Sigmoid colon (tissue), 7 donors: ENCODE results near the gene ASCL2. TPM values are rescaled to one million over a fixed set of nuclear protein-coding genes. Genes with fewer than 3 reads are reported as not detected.

ENCODE experiments used
- DNase-seq: peaks from one replicate; pipeline ENCODE4 v3.0.0-alpha.2; 2019
- H3K27ac ChIP-seq, 4 donors: fragments of 200-600 bp; sonication (generic); one replicate each; pipeline ENCODE4 v1.5.1; 2016 to 2019; ENCODE audit warnings: mild to moderate bottlenecking in 1 of 4
- H3K27me3 ChIP-seq, 3 donors: fragments of 200-600 bp; sonication (generic); one replicate each; pipeline ENCODE4 v1.5.1; 2019; ENCODE audit warnings: mild to moderate bottlenecking in 1 of 3
- H3K36me3 ChIP-seq, 4 donors: fragments of 200-600 bp; sonication (generic); one replicate each; pipeline ENCODE4 v1.5.1; 2016 to 2019
- H3K4me1 ChIP-seq, 4 donors: fragments of 200-600 bp; sonication (generic); one replicate each; pipeline ENCODE4 v1.5.1; 2017 to 2019
- H3K4me3 ChIP-seq, 4 donors: fragments of 200-600 bp; sonication (generic); one replicate each; pipeline ENCODE4 v1.5.1; 2017 to 2019; ENCODE audit warnings: mild to moderate bottlenecking in 2 of 4, moderate library complexity in 1 of 4
- H3K9me3 ChIP-seq, 4 donors: fragments of 200-600 bp in 3 of 4; sonication (generic) in 3 of 4; one replicate each; pipeline versions ENCODE4 v1.5.1 to v1.6.1; 2013 to 2019
- CTCF ChIP-seq, 4 experiments: fragments of 450-650 bp in 3 of 4; fragments of 200-600 bp in 1 of 4; IDR thresholded peaks; one replicate each; pipeline ENCODE4 v1.5.1; 2016 to 2019; ENCODE audit warnings: antibody characterized with exemption in 4 of 4, mild to moderate bottlenecking in 3 of 4, moderate library complexity in 2 of 4
- EP300 ChIP-seq, 4 donors: sonication (generic); formaldehyde crosslinking; IDR thresholded peaks; one replicate each; pipeline ENCODE4 v1.6.1; 2017; ENCODE audit warnings: antibody characterized with exemption in 4 of 4
- POLR2A ChIP-seq, 2 donors: fragments of 450-650 bp; IDR thresholded peaks; one replicate each; pipeline ENCODE4 v1.6.1; 2016; ENCODE audit warnings: antibody characterized with exemption in 2 of 2, mild to moderate bottlenecking in 2 of 2, moderate library complexity in 2 of 2
- POLR2AphosphoS5 ChIP-seq, 4 donors: sonication (generic); formaldehyde crosslinking; IDR thresholded peaks; one replicate each; pipeline ENCODE4 v1.6.1; 2017; ENCODE audit warnings: antibody characterized with exemption in 4 of 4
- WGBS, 2 donors: extraction: QIAGEN DNeasy Blood & Tissue Kit; methylation state at CpG; one replicate each; pipeline ENCODE4 v1.1.7; 2013; 5-methylcytosine and 5-hydroxymethylcytosine counted together
- intact Hi-C: fragments of 100-400 bp; cut with DNase I; formaldehyde crosslinking; loops from one replicate; pipeline ENCODE4 v1.15.1; 2023
- polyA plus RNA-seq, 3 donors: library from polyadenylated mRNA; stranded (reverse); fragments of 200-250 nt; gene quantifications; one replicate each; pipeline ENCODE4 v1.2.3, GENCODE V29; 2013
- total RNA-seq, 4 donors: library from RNA; depleted of rRNA; stranded (reverse); fragments of >200 nt; gene quantifications; one replicate each; pipeline ENCODE4 v1.1.0, GENCODE V29; 2016
- donor health status: healthy with polysubstance abuse.
- donor health status: Bipolar disorder and iron deficiency.
- donor health status: healthy.

Gene ASCL2
- total and polyA plus RNA-seq, 7 donors = 0.28 to 4.8 (median 1.2) TPM; not detected in 2

- Histone ChIP-seq H3K4me1 (peaks cover 0 to 68% (median 58%) of the 10 kb centered on the region in 4 donors), H3K9me3 (no peaks in the 10 kb centered on the region), H3K36me3 (no peaks in the 10 kb centered on the region), H3K4me3 (no peak overlapping the region), H3K27ac (peak overlapping the region; percentile 42 to 90 (median 88)), H3K27me3 (no peaks in the 10 kb centered on the region)
- 80 to 84% methylated on average over 21 of the region's 21 CpGs for WGBS, 2 donors
- intact Hi-C loops = no loop called here
- TF ChIP-seq POLR2AphosphoS5 (IDR thresholded peaks at IDR 0.05) (no peak), EP300 (IDR thresholded peaks at IDR 0.05) (no peak), CTCF (IDR thresholded peaks at IDR 0.05) (no peak), POLR2A (IDR thresholded peaks at IDR 0.05) (no peak)
- peak; percentile 64 for DNase-seq
Observed at GRCh38 chr11:2311353-2312133, 41.2 kb upstream of the ASCL2 start.

GRCh38 chr11:2310786-2311352, 40.5 kb upstream of the ASCL2 start:
- DNase-seq = peak; percentile 56

GRCh38 chr11:2310073-2310785, 39.8 kb upstream of the ASCL2 start:
- peaks cover 0 to 71% (median 65%) of the 10 kb centered on the region in 4 donors for H3K4me1 ChIP-seq
- 82 to 88% methylated on average over 16 of the region's 16 CpGs for WGBS, 2 donors
- intact Hi-C loops = no loop called here

More at GRCh38 chr11:2310786-2311352, 40.5 kb upstream of the ASCL2 start:
- H3K36me3 ChIP-seq = no peaks in the 10 kb centered on the region
- H3K4me1 ChIP-seq = peaks cover 0 to 71% (median 64%) of the 10 kb centered on the region in 4 donors
- H3K9me3 ChIP-seq = no peaks in the 10 kb centered on the region
- WGBS, 2 donors = 81 to 89% methylated on average over 16 of the region's 16 CpGs
- no peaks in the 10 kb centered on the region for H3K27me3 ChIP-seq
- TF ChIP-seq POLR2AphosphoS5 (IDR thresholded peaks at IDR 0.05) = no peak
- no peak for TF ChIP-seq POLR2A (IDR thresholded peaks at IDR 0.05)
- TF ChIP-seq EP300 (IDR thresholded peaks at IDR 0.05) = no peak
- peak overlapping the region in 3 of 4 donors; percentile 86 to 90 (median 90) for H3K27ac ChIP-seq
- no peak overlapping the region for H3K4me3 ChIP-seq
- intact Hi-C loops = no loop called here

GRCh38 chr11:2309251-2310072, 39.1 kb upstream of the ASCL2 start:
- intact Hi-C loops = loop anchor here (5.0 to 10.0 kb wide), 3 partner anchors 93 to 578 kb away; partner anchors contain the start of genes CDKN1C and TSSC4
- no peaks in the 10 kb centered on the region for H3K36me3 ChIP-seq

More at GRCh38 chr11:2310073-2310785, 39.8 kb upstream of the ASCL2 start:
- H3K27me3 ChIP-seq = no peaks in the 10 kb centered on the region
- peak; percentile 59 for DNase-seq
- peak overlapping the region in 2 of 4 donors; percentile 86 to 90 for H3K27ac ChIP-seq
- H3K4me3 ChIP-seq = no peak overlapping the region
- H3K9me3 ChIP-seq = no peaks in the 10 kb centered on the region
- TF ChIP-seq POLR2A (IDR thresholded peaks at IDR 0.05) (no peak), CTCF (IDR thresholded peaks at IDR 0.05) (no peak), POLR2AphosphoS5 (IDR thresholded peaks at IDR 0.05) (no peak), EP300 (IDR thresholded peaks at IDR 0.05) (no peak)
- H3K36me3 ChIP-seq = no peaks in the 10 kb centered on the region

More at GRCh38 chr11:2309251-2310072, 39.1 kb upstream of the ASCL2 start:
- Histone ChIP-seq H3K27ac (peak overlapping the region in 2 of 4 donors; percentile 7 to 10), H3K27me3 (no peaks in the 10 kb centered on the region), H3K9me3 (no peaks in the 10 kb centered on the region), H3K4me3 (no peak overlapping the region), H3K4me1 (peaks cover 0 to 71% (median 67%) of the 10 kb centered on the region in 4 donors)
- peak; percentile 48 for DNase-seq
- no peak for TF ChIP-seq POLR2AphosphoS5 (IDR thresholded peaks at IDR 0.05)
- TF ChIP-seq CTCF (IDR thresholded peaks at IDR 0.05) = no peak
- no peak for TF ChIP-seq POLR2A (IDR thresholded peaks at IDR 0.05)
- no peak for TF ChIP-seq EP300 (IDR thresholded peaks at IDR 0.05)
- WGBS, 2 donors = 77 to 86% methylated on average over 19 of the region's 19 CpGs
